Suprapubic skin (tissue), 3 donors: ENCODE data around the gene CELF4.

Source experiments
- POLR2AphosphoS5 ChIP-seq, 3 donors: sonication (generic); formaldehyde crosslinking; IDR thresholded peaks; one replicate each; pipeline ENCODE4 v1.6.1; 2017; ENCODE audit warnings: antibody characterized with exemption in 3 of 3
- TF ChIP-seq, protein P1 (sequence below), 2 donors: fragments of 200-600 bp in 1 of 2; fragments of 450-650 bp in 1 of 2; sonication (generic) in 1 of 2; IDR thresholded peaks; one replicate each; pipeline ENCODE4 v1.5.1; 2016 to 2019; ENCODE audit warnings: antibody characterized with exemption in 2 of 2, mild to moderate bottlenecking in 1 of 2, moderate library complexity in 1 of 2

GRCh38 chr18:37547196-37547827, 18.3 kb downstream of the CELF4 start:
- TF ChIP-seq, protein P1, sequence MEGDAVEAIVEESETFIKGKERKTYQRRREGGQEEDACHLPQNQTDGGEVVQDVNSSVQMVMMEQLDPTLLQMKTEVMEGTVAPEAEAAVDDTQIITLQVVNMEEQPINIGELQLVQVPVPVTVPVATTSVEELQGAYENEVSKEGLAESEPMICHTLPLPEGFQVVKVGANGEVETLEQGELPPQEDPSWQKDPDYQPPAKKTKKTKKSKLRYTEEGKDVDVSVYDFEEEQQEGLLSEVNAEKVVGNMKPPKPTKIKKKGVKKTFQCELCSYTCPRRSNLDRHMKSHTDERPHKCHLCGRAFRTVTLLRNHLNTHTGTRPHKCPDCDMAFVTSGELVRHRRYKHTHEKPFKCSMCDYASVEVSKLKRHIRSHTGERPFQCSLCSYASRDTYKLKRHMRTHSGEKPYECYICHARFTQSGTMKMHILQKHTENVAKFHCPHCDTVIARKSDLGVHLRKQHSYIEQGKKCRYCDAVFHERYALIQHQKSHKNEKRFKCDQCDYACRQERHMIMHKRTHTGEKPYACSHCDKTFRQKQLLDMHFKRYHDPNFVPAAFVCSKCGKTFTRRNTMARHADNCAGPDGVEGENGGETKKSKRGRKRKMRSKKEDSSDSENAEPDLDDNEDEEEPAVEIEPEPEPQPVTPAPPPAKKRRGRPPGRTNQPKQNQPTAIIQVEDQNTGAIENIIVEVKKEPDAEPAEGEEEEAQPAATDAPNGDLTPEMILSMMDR (IDR thresholded peaks at IDR 0.05) = no peak
- TF ChIP-seq POLR2AphosphoS5 (IDR thresholded peaks at IDR 0.05) = no peak
